ENCODE results near the gene TPSG1. TPM values are rescaled to one million over a fixed set of nuclear protein-coding genes. Genes with fewer than 3 reads are reported as not detected.
"Not testable (repeated sequence)": the region's sequence is repeated elsewhere in the genome, so short reads cannot be mapped to it uniquely, and the experiment has no call there.

Gene TPSG1
- total and polyA plus RNA-seq, 2 experiments from 2014 or later: not detected

- Histone ChIP-seq H3K4me3 (no peak overlapping the region), H3K9me3 (ENCODE audit: low read depth) (no peaks in the 10 kb centered on the region), H3K79me2 (ENCODE audit: insufficient read depth) (no peaks in the 10 kb centered on the region), H4K20me1 (ENCODE audit: insufficient read depth) (no peaks in the 10 kb centered on the region), H2AFZ (no peak overlapping the region), H3K27me3 (replicated peaks; ENCODE audit: insufficient read depth) (no peaks in the 10 kb centered on the region), H3K27ac (no peak overlapping the region), H3F3A (ENCODE audit: insufficient read depth) (no peaks in the 10 kb centered on the region), H3K9ac (no peak overlapping the region), H3K4me2 (ENCODE audit: unreplicated experiment) (no peak overlapping the region), H3K4me1 (ENCODE audit: insufficient read depth) (no peaks in the 10 kb centered on the region), H3K36me3 (ENCODE audit: low read depth) (no peaks in the 10 kb centered on the region), H3K9me2 (ENCODE audit: insufficient read depth) (no peaks in the 10 kb centered on the region)
- no peak for DNase-seq
- in situ Hi-C loops (cut with MboI): no loop called here
- TF ChIP-seq EZH2phosphoT487 (IDR thresholded peaks at IDR 0.05; ENCODE audit: insufficient read depth, low read depth) (no peak), EZH2 (IDR thresholded peaks at IDR 0.05; ENCODE audit: insufficient read depth, poor library complexity, severe bottlenecking) (no peak)
- WGBS, 2 experiments (ENCODE audit: low coverage in 1 of 2, low lambda C conversion rate in 2 of 2, missing lambda C conversion rate in 2 of 2): 58 to 74% methylated on average over 4 to 16 of the region's 19 CpGs
Measured at GRCh38 chr16:1199347-1200013, 25.6 kb downstream of the TPSG1 start.

- 79 to 94% methylated on average over 6 to 44 of the region's 44 CpGs for WGBS, 2 experiments (ENCODE audit: low coverage in 1 of 2, low lambda C conversion rate in 2 of 2, missing lambda C conversion rate in 2 of 2)
- H3F3A ChIP-seq (ENCODE audit: insufficient read depth); H2AFZ ChIP-seq; H3K36me3 ChIP-seq (ENCODE audit: low read depth); H3K4me3 ChIP-seq; H3K27me3 ChIP-seq (replicated peaks; ENCODE audit: insufficient read depth); H3K9me3 ChIP-seq (ENCODE audit: low read depth); H3K9me2 ChIP-seq (ENCODE audit: insufficient read depth); H3K4me2 ChIP-seq (ENCODE audit: unreplicated experiment); H3K4me1 ChIP-seq (ENCODE audit: insufficient read depth); in situ Hi-C loops (cut with MboI); DNase-seq; H4K20me1 ChIP-seq (ENCODE audit: insufficient read depth); H3K9ac ChIP-seq; H3K27ac ChIP-seq; H3K79me2 ChIP-seq (ENCODE audit: insufficient read depth): not testable (repeated sequence)
Measured at GRCh38 chr16:1198671-1199346, 26.3 kb downstream of the TPSG1 start.

GRCh38 chr16:1198194-1198593, 26.9 kb downstream of the TPSG1 start:
- Histone ChIP-seq H3K79me2 (ENCODE audit: insufficient read depth) (no peaks in the 10 kb centered on the region), H4K20me1 (ENCODE audit: insufficient read depth) (no peaks in the 10 kb centered on the region), H2AFZ (no peak overlapping the region), H3K9me2 (ENCODE audit: insufficient read depth) (no peaks in the 10 kb centered on the region), H3K4me1 (ENCODE audit: insufficient read depth) (no peaks in the 10 kb centered on the region), H3K4me2 (ENCODE audit: unreplicated experiment) (no peak overlapping the region), H3K9ac (no peak overlapping the region), H3K4me3 (no peak overlapping the region), H3K27ac (no peak overlapping the region), H3F3A (ENCODE audit: insufficient read depth) (no peaks in the 10 kb centered on the region), H3K9me3 (ENCODE audit: low read depth) (no peaks in the 10 kb centered on the region), H3K27me3 (replicated peaks; ENCODE audit: insufficient read depth) (no peaks in the 10 kb centered on the region), H3K36me3 (ENCODE audit: low read depth) (no peaks in the 10 kb centered on the region)
- DNase-seq: no peak
- in situ Hi-C loops (cut with MboI): no loop called here
- WGBS, 2 experiments (ENCODE audit: low coverage in 1 of 2, low lambda C conversion rate in 2 of 2, missing lambda C conversion rate in 2 of 2): 79 to 80% methylated on average over 16 of the region's 18 CpGs
- TF ChIP-seq EZH2phosphoT487 (IDR thresholded peaks at IDR 0.05; ENCODE audit: insufficient read depth, low read depth) (no peak), EZH2 (IDR thresholded peaks at IDR 0.05; ENCODE audit: insufficient read depth, poor library complexity, severe bottlenecking) (no peak)

GRCh38 chr16:1197237-1197866, 27.7 kb downstream of the TPSG1 start:
- H3K4me1 ChIP-seq (ENCODE audit: insufficient read depth): no peaks in the 10 kb centered on the region
- H3F3A ChIP-seq (ENCODE audit: insufficient read depth): no peaks in the 10 kb centered on the region
- H3K9me2 ChIP-seq (ENCODE audit: insufficient read depth): no peaks in the 10 kb centered on the region
- no peak overlapping the region for H3K4me3 ChIP-seq
- in situ Hi-C loops (cut with MboI): no loop called here
- no peaks in the 10 kb centered on the region for H3K79me2 ChIP-seq (ENCODE audit: insufficient read depth)
- H3K4me2 ChIP-seq (ENCODE audit: unreplicated experiment): no peak overlapping the region
- no peaks in the 10 kb centered on the region for H4K20me1 ChIP-seq (ENCODE audit: insufficient read depth)
- 60 to 66% methylated on average over 19 of the region's 19 CpGs for WGBS, 2 experiments (ENCODE audit: low coverage in 1 of 2, low lambda C conversion rate in 2 of 2, missing lambda C conversion rate in 2 of 2)
- no peaks in the 10 kb centered on the region for H3K36me3 ChIP-seq (ENCODE audit: low read depth)
- H3K27me3 ChIP-seq (replicated peaks; ENCODE audit: insufficient read depth): no peaks in the 10 kb centered on the region
- no peak overlapping the region for H3K27ac ChIP-seq
- H3K9me3 ChIP-seq (ENCODE audit: low read depth): no peaks in the 10 kb centered on the region
- H2AFZ ChIP-seq: no peak overlapping the region
- no peak overlapping the region for H3K9ac ChIP-seq
- TF ChIP-seq EZH2 (IDR thresholded peaks at IDR 0.05; ENCODE audit: insufficient read depth, poor library complexity, severe bottlenecking): no peak
- no peak for TF ChIP-seq EZH2phosphoT487 (IDR thresholded peaks at IDR 0.05; ENCODE audit: insufficient read depth, low read depth)
- DNase-seq: no peak

Data from GM23248 (cell line).